Gastroesophageal sphincter (tissue), 4 donors: ENCODE measurements around the gene OPCML. TPM values are rescaled to one million over a fixed set of nuclear protein-coding genes. Genes with fewer than 3 reads are reported as not detected.

Experiments used
- ATAC-seq: fragments of 150-250 bp; one replicate; pipeline ENCODE4 v1.9.1; 2016; ENCODE audit warnings: mild to moderate bottlenecking, moderate library complexity
- H3K27ac ChIP-seq, 4 donors: fragments of 200-600 bp; sonication (generic) in 3 of 4; 1 replicate in 3 of 4; 2 replicates in 1 of 4; pipeline ENCODE4 v1.5.1; 2016 to 2019
- H3K27me3 ChIP-seq: fragments of 200-600 bp; sonication (generic); one replicate; pipeline ENCODE4 v1.5.1; 2019
- H3K36me3 ChIP-seq, 2 donors: fragments of 200-600 bp; sonication (generic); one replicate each; pipeline ENCODE4 v1.5.1; 2019; ENCODE audit warnings: control low read depth in 1 of 2
- H3K4me1 ChIP-seq, 3 donors: fragments of 200-600 bp; sonication (generic); 1 replicate in 2 of 3; 2 replicates in 1 of 3; pipeline ENCODE4 v1.5.1; 2016 to 2019; ENCODE audit warnings: control low read depth in 2 of 3
- H3K4me3 ChIP-seq, 2 donors: fragments of 200-600 bp; sonication (generic); one replicate each; pipeline ENCODE4 v1.5.1; 2019; ENCODE audit warnings: mild to moderate bottlenecking in 1 of 2, moderate library complexity in 1 of 2
- H3K9me3 ChIP-seq, 3 donors: fragments of 200-600 bp; sonication (generic); one replicate each; pipeline ENCODE4 v1.5.1; 2017 to 2019; ENCODE audit warnings: control low read depth in 2 of 3
- EP300 ChIP-seq: sonication (generic); formaldehyde crosslinking; IDR thresholded peaks from one replicate; pipeline ENCODE4 v1.6.1; 2017; ENCODE audit warnings: antibody characterized with exemption, mild to moderate bottlenecking
- POLR2A ChIP-seq, 2 donors: fragments of 450-650 bp; IDR thresholded peaks; one replicate each; pipeline ENCODE4 v1.6.1; 2017; ENCODE audit warnings: antibody characterized with exemption in 2 of 2, mild to moderate bottlenecking in 2 of 2, moderate library complexity in 1 of 2
- POLR2AphosphoS5 ChIP-seq: sonication (generic); formaldehyde crosslinking; IDR thresholded peaks from one replicate; pipeline ENCODE4 v1.6.1; 2017; ENCODE audit warnings: antibody characterized with exemption
- WGBS, 2 donors: methylation state at CpG; one replicate each; pipeline ENCODE4 v1.1.5; 2018; ENCODE audit warnings: low coverage in 1 of 2; 5-methylcytosine and 5-hydroxymethylcytosine counted together
- total RNA-seq, 4 donors: library from RNA; depleted of rRNA; stranded (reverse); fragments of >200 nt; gene quantifications; one replicate each; pipeline ENCODE4 v1.1.0, GENCODE V29; 2016
- TF ChIP-seq, protein P1 (sequence below), 4 experiments: fragments of 200-600 bp in 2 of 4; fragments of 450-650 bp in 2 of 4; sonication (generic) in 1 of 4; IDR thresholded peaks; one replicate each; pipeline ENCODE4 v1.5.1; 2017 to 2019; ENCODE audit warnings: antibody characterized with exemption in 4 of 4, mild to moderate bottlenecking in 2 of 4, moderate library complexity in 2 of 4

OPCML gene
- total RNA-seq, 4 donors from 2014 or later: 0.13 to 0.93 (median 0.33) TPM

GRCh38 chr11:133500435-133500834, 31.9 kb downstream of the OPCML start:
- H3K4me1 ChIP-seq: no peaks in the 10 kb centered on the region
- H3K36me3 ChIP-seq: no peaks in the 10 kb centered on the region
- no peak overlapping the region for H3K4me3 ChIP-seq
- no peak for ATAC-seq
- no peaks in the 10 kb centered on the region for H3K9me3 ChIP-seq
- H3K27ac ChIP-seq: no peak overlapping the region
- peaks cover 52% of the 10 kb centered on the region for H3K27me3 ChIP-seq
- 40% methylated on average over 9 of the region's 9 CpGs; no CpG with 5 or more reads in 1 of the 2 donors for WGBS, 2 donors
- TF ChIP-seq EP300 (no peak), POLR2A (IDR thresholded peaks at IDR 0.05) (no peak), POLR2AphosphoS5 (no peak)
- TF ChIP-seq, protein P1, sequence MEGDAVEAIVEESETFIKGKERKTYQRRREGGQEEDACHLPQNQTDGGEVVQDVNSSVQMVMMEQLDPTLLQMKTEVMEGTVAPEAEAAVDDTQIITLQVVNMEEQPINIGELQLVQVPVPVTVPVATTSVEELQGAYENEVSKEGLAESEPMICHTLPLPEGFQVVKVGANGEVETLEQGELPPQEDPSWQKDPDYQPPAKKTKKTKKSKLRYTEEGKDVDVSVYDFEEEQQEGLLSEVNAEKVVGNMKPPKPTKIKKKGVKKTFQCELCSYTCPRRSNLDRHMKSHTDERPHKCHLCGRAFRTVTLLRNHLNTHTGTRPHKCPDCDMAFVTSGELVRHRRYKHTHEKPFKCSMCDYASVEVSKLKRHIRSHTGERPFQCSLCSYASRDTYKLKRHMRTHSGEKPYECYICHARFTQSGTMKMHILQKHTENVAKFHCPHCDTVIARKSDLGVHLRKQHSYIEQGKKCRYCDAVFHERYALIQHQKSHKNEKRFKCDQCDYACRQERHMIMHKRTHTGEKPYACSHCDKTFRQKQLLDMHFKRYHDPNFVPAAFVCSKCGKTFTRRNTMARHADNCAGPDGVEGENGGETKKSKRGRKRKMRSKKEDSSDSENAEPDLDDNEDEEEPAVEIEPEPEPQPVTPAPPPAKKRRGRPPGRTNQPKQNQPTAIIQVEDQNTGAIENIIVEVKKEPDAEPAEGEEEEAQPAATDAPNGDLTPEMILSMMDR (IDR thresholded peaks at IDR 0.05): no peak

DNA sequence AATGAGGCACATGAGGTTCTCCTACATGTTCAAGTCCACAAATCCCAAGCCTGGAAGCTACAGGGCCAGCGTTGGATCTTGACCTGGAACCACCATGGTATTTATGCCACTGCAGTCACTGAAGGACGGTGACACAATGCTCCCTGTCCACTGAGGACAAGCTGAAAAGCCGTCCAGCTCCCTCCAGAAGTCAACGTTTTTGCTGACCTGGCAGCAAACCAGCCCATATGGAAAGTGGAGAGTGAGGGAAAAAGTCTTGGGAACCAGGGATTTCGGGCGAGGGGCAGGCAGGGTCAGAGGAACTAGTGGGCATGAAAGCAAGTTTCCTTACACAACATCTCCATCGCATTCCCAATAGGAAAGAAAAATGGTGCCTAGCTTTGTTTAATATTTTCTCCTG, 33.3 kb downstream of the OPCML start:
- H3K27me3 ChIP-seq: peaks cover 39% of the 10 kb centered on the region
- H3K27ac ChIP-seq: no peak overlapping the region
- H3K4me3 ChIP-seq: no peak overlapping the region
- WGBS, 2 donors: 85 to 100% methylated on average over 2 to 7 of the region's 7 CpGs
- TF ChIP-seq EP300 (no peak), POLR2A (IDR thresholded peaks at IDR 0.05) (no peak), POLR2AphosphoS5 (no peak)
- TF ChIP-seq, protein P1 (IDR thresholded peaks at IDR 0.05): no peak
- H3K4me1 ChIP-seq: no peaks in the 10 kb centered on the region
- H3K36me3 ChIP-seq: no peaks in the 10 kb centered on the region
- ATAC-seq: no peak
- H3K9me3 ChIP-seq: no peaks in the 10 kb centered on the region

GRCh38 chr11:133497477-133498140, 34.7 kb downstream of the OPCML start:
- Histone ChIP-seq H3K4me3 (no peak overlapping the region), H3K4me1 (no peaks in the 10 kb centered on the region), H3K27me3 (peaks cover 32% of the 10 kb centered on the region), H3K9me3 (no peaks in the 10 kb centered on the region), H3K36me3 (no peaks in the 10 kb centered on the region), H3K27ac (no peak overlapping the region)
- TF ChIP-seq, protein P1 (IDR thresholded peaks at IDR 0.05): no peak
- TF ChIP-seq POLR2A (IDR thresholded peaks at IDR 0.05) (no peak), POLR2AphosphoS5 (no peak), EP300 (no peak)
- 31 to 32% methylated on average over 2 to 4 of the region's 12 CpGs for WGBS, 2 donors
- ATAC-seq: no peak

DNA sequence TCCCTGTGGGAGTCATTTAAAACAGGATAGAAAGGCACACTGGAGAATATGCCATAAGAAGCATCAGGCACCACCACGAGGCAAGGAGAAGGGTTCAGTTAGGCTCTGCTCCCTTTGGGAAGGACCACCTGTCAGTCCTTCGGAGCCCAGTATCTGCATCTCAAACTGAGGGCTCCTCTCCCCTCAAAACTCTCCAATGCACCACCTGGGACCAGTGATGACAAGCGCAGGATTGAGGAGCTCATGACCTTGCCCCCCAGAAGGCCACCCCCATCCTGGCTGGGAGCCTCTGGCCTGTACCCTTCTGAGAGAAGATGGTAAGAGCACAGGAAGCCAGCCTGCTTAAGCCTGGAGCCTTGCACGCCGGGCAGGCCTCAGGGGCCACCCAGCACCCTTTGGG, 39.4 kb downstream of the OPCML start:
- Histone ChIP-seq H3K9me3 (no peaks in the 10 kb centered on the region), H3K27me3 (peaks cover under 1% of the 10 kb centered on the region), H3K4me3 (no peak overlapping the region), H3K4me1 (no peaks in the 10 kb centered on the region), H3K36me3 (no peaks in the 10 kb centered on the region), H3K27ac (no peak overlapping the region)
- no peak for TF ChIP-seq POLR2AphosphoS5
- TF ChIP-seq POLR2A (IDR thresholded peaks at IDR 0.05): no peak
- no peak for TF ChIP-seq EP300
- TF ChIP-seq, protein P1 (IDR thresholded peaks at IDR 0.05): no peak
- WGBS, 2 donors: 69% methylated on average over 4 of the region's 5 CpGs; no CpG with 5 or more reads in 1 of the 2 donors
- ATAC-seq: no peak

DNA sequence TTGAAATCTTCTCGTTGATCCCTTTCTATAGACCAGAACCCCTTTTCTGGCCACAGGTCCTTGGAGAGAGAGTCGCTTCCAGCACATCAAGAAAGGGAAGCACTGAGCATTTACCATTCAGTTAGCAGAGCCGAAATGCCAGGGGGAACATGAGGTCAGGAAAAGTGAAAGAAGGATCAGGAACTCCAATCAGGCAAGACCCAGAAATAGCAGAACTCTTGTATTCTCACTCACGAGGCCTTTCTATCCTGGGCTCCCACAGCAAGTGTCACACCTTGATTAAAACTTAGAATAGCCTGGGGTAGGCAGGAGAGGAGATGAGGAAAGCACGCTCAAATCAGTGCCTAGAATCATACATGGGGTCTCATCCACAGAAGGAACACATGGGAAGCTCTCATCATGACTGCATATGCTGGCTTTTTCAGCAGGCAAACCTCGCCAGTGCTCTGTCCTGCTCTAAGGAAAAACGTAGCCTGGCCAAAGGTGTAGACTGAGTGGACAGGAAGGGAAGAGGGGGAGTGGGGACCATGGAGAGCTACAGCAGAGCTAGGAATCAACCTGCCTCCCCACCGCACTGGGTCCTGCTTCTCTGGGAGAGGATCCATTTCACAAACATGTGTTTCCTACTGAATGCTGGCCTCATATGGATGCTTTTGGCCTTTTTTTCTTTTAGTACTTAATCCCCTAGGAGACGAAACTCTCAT, 40.5 kb downstream of the OPCML start:
- Histone ChIP-seq H3K9me3 (no peaks in the 10 kb centered on the region), H3K36me3 (no peaks in the 10 kb centered on the region), H3K4me3 (no peak overlapping the region), H3K4me1 (no peaks in the 10 kb centered on the region), H3K27me3 (no peaks in the 10 kb centered on the region), H3K27ac (no peak overlapping the region)
- 65 to 67% methylated on average over 6 of the region's 9 CpGs for WGBS, 2 donors
- TF ChIP-seq EP300 (no peak), POLR2AphosphoS5 (no peak), POLR2A (IDR thresholded peaks at IDR 0.05) (no peak)
- TF ChIP-seq, protein P1 (IDR thresholded peaks at IDR 0.05): no peak
- no peak for ATAC-seq
